Aortic smooth muscle cell (primary cell): Measurements from ENCODE around the gene OGDH. TPM values are rescaled to one million over a fixed set of nuclear protein-coding genes. Genes with fewer than 3 reads are reported as not detected.

Experiments used
- total RNA-seq: library from RNA; depleted of rRNA; stranded (reverse); fragments of >200 nt; gene quantifications from 2 replicates; pipeline ENCODE4 v1.2.3, GENCODE V29; 2014

Gene OGDH
- 74.4 and 92.9 TPM in 2 replicates for total RNA-seq

GRCh38 chr7:44606341-44607140 lies at the start of gene OGDH:
Gene OGDH, plus strand, starts transcription at chr7:44606627. Its CDS starts 17,717 bp downstream, at chr7:44624344.

GRCh38 chr7:44573464-44574286 lies 32.8 kb upstream of the OGDH start, which contains the start of gene DDX56:
Gene DDX56, minus strand, starts transcription at chr7:44573908. Its CDS starts 13 bp downstream, at chr7:44573895.

GRCh38 chr7:44581879-44582603 lies 24.4 kb upstream of the OGDH start, which contains the start of gene TMED4:
Gene TMED4, minus strand, starts transcription at chr7:44582231. Its CDS starts 25 bp downstream, at chr7:44582206.

GRCh38 chr7:44748045-44748947 lies 141.9 kb downstream of the OGDH start, which contains the start of gene ZMIZ2:
Gene ZMIZ2, plus strand, starts transcription at chr7:44748847. Its CDS starts 7,403 bp downstream, at chr7:44756250.

Other genes with a start within 250 kb of the OGDH start
- 143 and 152 TPM in 2 replicates for gene NUDCD3, start 116.0 kb upstream of the OGDH start, total RNA-seq
- not detected in 2 replicates for gene NPC1L1, start 65.3 kb upstream of the OGDH start, total RNA-seq
- 33.2 and 45.7 TPM in 2 replicates for gene DDX56, start 32.7 kb upstream of the OGDH start, total RNA-seq
- gene TMED4, start 24.4 kb upstream of the OGDH start, total RNA-seq: 96.1 and 123 TPM in 2 replicates
- 10.3 and 10.7 TPM in 2 replicates for gene ZMIZ2, start 142.2 kb downstream of the OGDH start, total RNA-seq
- gene PPIA, start 190.1 kb downstream of the OGDH start, total RNA-seq: 1,369 and 2,769 TPM in 2 replicates
- gene H2AZ2, start 241.5 kb downstream of the OGDH start, total RNA-seq: 282 and 302 TPM in 2 replicates